Keratinocyte (primary cell): ENCODE data around the gene GALNT14. TPM values are rescaled to one million over a fixed set of nuclear protein-coding genes. Genes with fewer than 3 reads are reported as not detected.

Experiments used
- DNase-seq: peaks from one replicate; pipeline ENCODE4 v3.0.0-alpha.2; 2011; ENCODE audit warnings: low read depth, missing footprints, low spot score
- FAIRE-seq: peaks from 2 replicates; lab custom pipeline; 2011; peaks lifted over from hg19 to GRCh38; lab: Jason Lieb, UNC
- H2AFZ ChIP-seq: 2 replicates; pipeline ENCODE4 v1.6.0; 2012; ENCODE audit warnings: low read length, control low read depth, inconsistent platforms; ENCODE audit not compliant: control insufficient read depth
- H3K27ac ChIP-seq: 2 replicates; pipeline ENCODE4 v1.5.1; 2011; ENCODE audit warnings: low read length; ENCODE audit not compliant: control insufficient read depth, insufficient read depth
- H3K27me3 ChIP-seq: 3 replicates; pipeline ENCODE4 v1.6.0; 2011; ENCODE audit warnings: low read length; ENCODE audit not compliant: control insufficient read depth, insufficient read depth; ENCODE audit errors: extremely low read depth
- H3K36me3 ChIP-seq, 2 experiments: 2 replicates in 1 of 2; 3 replicates in 1 of 2; pipeline ENCODE4 v1.5.1; 2011; ENCODE audit warnings: low read length in 2 of 2, mild to moderate bottlenecking in 1 of 2; ENCODE audit not compliant: control insufficient read depth in 2 of 2, insufficient read depth in 2 of 2; ENCODE audit errors: extremely low read depth in 1 of 2
- H3K4me1 ChIP-seq: 3 replicates; pipeline ENCODE4 v1.5.1; 2011; ENCODE audit warnings: low read length; ENCODE audit not compliant: control insufficient read depth, insufficient read depth; ENCODE audit errors: extremely low read depth
- H3K4me2 ChIP-seq: 3 replicates; pipeline ENCODE4 v1.6.0; 2011; ENCODE audit warnings: low read depth, low read length; ENCODE audit not compliant: control insufficient read depth, insufficient read depth; ENCODE audit errors: extremely low read depth
- H3K4me3 ChIP-seq, 3 experiments: fragments of 200-600 bp in 1 of 3; sonication (generic) in 1 of 3; 2 replicates in 2 of 3; 3 replicates in 1 of 3; pipeline ENCODE4 v1.5.1; 2011 to 2016; ENCODE audit warnings: low read length in 3 of 3, mild to moderate bottlenecking in 3 of 3, control low read depth in 2 of 3, inconsistent platforms in 1 of 3, low read depth in 1 of 3, mixed read lengths in 1 of 3, mixed run types in 1 of 3, moderate library complexity in 1 of 3; ENCODE audit not compliant: control insufficient read depth in 2 of 3, insufficient read depth in 2 of 3; ENCODE audit errors: extremely low read depth in 1 of 3
- H3K79me2 ChIP-seq: 2 replicates; pipeline ENCODE4 v1.6.0; 2012; ENCODE audit warnings: low read length; ENCODE audit not compliant: control insufficient read depth, insufficient read depth
- H3K9ac ChIP-seq: 3 replicates; pipeline ENCODE4 v1.6.0; 2011; ENCODE audit warnings: low read length; ENCODE audit not compliant: control insufficient read depth, insufficient read depth; ENCODE audit errors: extremely low read depth
- H3K9me1 ChIP-seq: 3 replicates; pipeline ENCODE4 v1.6.0; 2011; ENCODE audit warnings: low read length; ENCODE audit not compliant: control insufficient read depth, insufficient read depth; ENCODE audit errors: extremely low read depth
- H3K9me3 ChIP-seq: 2 replicates; pipeline ENCODE4 v1.5.1; 2012; ENCODE audit warnings: low read depth, low read length; ENCODE audit not compliant: control insufficient read depth
- H4K20me1 ChIP-seq: 3 replicates; pipeline ENCODE4 v1.6.0; 2011; ENCODE audit warnings: low read length; ENCODE audit not compliant: control insufficient read depth, insufficient read depth; ENCODE audit errors: extremely low read depth
- EZH2 ChIP-seq: IDR thresholded peaks from one replicate; pipeline ENCODE4 v1.6.1; 2012; ENCODE audit warnings: inconsistent platforms, mild to moderate bottlenecking, low read length, moderate library complexity
- dilution Hi-C: fragments of 300-500 bp; cut with MboI; formaldehyde crosslinking; loops from one replicate; pipeline ENCODE4 v1.7.0; 2020; ENCODE audit warnings: low sequenced_read_pairs; ENCODE audit not compliant: extremely low pct_ligation_motif_present
- polyA plus RNA-seq, 5 experiments: library from polyadenylated mRNA; depleted of rRNA in 3 of 5; stranded (reverse) in 3 of 5; stranded (forward) in 1 of 5; unstranded in 1 of 5; fragments of >200 nt; gene quantifications; 1 replicate in 1 of 5; 2 replicates in 3 of 5; 3 replicates in 1 of 5; pipeline versions ENCODE4 v1.2.1 to v1.2.3, GENCODE V29; 2011 to 2012; ENCODE audit warnings: missing spikeins in 2 of 5, low read depth in 1 of 5, low replicate concordance in 1 of 5
- TF ChIP-seq, protein P1 (sequence below), 3 experiments: IDR thresholded peaks in 1 of 3; conservative IDR thresholded peaks in 1 of 3; optimal IDR thresholded peaks in 1 of 3; 2 replicates in 2 of 3; 3 replicates in 1 of 3; pipeline versions ENCODE3 to v1.5.1; 2011; ENCODE audit warnings: low read length in 3 of 3, mild to moderate bottlenecking in 3 of 3, moderate library complexity in 2 of 3, control low read depth in 1 of 3, inconsistent platforms in 1 of 3; ENCODE audit not compliant: insufficient read depth in 2 of 3; ENCODE audit errors: extremely low read depth in 1 of 3

The GALNT14 gene
- polyA plus RNA-seq, 1 donor (not counting 4 experiments of a cell fraction or from before 2014, with no cell fraction given), result 27.4 TPM

DNA sequence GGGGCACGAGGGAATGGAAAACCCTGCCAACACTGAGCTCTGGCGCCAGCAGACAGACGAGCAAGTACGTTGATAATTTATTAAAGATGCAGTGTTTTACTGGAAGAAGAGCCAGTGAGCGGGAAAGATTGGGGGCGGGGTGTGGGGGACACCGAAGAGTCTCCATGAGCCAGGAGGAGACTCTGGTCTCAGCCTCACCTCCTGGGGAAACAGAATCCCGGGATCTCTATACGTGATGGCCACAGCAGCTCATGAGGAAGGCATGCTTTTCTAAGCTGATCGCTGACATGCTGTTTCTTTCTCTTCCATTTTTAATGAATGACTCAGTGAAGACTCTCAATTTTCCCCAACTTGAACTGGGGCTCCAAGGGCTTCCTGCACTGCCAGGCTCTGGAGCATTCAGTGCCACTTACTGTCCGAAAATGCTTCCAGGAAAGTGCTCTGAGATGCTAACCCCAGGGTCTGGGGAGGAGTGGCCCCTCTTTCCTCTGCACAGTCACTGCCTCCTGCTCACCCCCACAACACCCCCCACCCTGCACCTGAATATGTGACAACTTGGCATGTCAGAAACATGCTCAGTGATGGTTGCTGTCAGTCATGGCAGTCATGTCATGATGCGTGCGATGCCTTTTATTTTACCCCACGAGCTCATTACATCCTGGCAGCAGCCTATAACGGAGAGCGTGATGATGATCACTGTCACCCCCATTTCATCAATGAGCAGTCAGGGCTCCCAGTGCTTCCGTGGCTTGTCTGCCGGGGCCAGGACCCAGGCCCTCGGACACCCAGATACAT lies 166.8 kb downstream of the GALNT14 start:
- H3K9ac ChIP-seq, result no peak overlapping the region

DNA sequence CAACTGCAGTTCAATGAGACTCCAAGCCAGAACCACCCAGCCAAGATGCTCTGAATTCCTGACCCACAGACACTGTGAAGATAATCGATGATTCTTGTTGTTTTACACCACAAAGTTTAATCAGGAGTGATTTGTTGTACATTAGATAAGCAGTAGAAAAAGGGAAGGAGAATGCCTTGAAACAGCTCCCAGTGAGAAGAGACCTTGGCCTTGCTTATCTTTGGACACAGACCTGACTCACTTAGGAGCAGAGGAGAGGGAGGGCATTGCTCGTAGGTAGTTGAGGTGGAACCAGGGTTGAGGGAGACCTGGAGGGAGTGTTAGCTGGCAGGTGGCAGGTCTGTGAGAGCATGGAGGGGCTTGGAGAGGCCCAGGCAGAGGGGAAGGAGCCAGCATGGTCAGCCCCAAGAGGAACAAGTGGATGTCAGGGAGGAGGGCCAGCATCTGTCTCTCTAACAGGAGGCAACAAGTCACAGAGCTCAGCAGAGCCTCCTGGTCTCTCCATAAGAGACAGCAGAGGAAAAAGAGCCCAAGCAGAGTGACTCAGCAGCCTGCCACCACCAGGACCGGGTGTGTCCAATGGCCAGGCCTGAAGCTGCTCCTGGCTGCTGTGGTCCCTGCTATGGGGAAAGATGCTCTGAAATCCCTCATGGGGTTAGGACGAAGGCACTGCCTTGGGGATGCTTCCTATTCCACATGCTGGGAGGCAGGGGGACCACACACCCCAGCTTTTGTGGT lies 169.4 kb downstream of the GALNT14 start:
- Histone ChIP-seq H2AFZ (no peak overlapping the region), H3K4me1 (no peaks in the 10 kb centered on the region), H3K27me3 (no peaks in the 10 kb centered on the region), H3K36me3 (peaks cover 0 to 2% of the 10 kb centered on the region in 2 experiments), H4K20me1 (no peaks in the 10 kb centered on the region), H3K9me3 (no peaks in the 10 kb centered on the region), H3K79me2 (no peaks in the 10 kb centered on the region), H3K27ac (no peak overlapping the region), H3K9ac (no peak overlapping the region), H3K9me1 (no peaks in the 10 kb centered on the region), H3K4me2 (no peak overlapping the region), H3K4me3 (no peak overlapping the region)
- dilution Hi-C loops, result no loop called here
- DNase-seq (no peak), FAIRE-seq (no peak)
- TF ChIP-seq, protein P1, sequence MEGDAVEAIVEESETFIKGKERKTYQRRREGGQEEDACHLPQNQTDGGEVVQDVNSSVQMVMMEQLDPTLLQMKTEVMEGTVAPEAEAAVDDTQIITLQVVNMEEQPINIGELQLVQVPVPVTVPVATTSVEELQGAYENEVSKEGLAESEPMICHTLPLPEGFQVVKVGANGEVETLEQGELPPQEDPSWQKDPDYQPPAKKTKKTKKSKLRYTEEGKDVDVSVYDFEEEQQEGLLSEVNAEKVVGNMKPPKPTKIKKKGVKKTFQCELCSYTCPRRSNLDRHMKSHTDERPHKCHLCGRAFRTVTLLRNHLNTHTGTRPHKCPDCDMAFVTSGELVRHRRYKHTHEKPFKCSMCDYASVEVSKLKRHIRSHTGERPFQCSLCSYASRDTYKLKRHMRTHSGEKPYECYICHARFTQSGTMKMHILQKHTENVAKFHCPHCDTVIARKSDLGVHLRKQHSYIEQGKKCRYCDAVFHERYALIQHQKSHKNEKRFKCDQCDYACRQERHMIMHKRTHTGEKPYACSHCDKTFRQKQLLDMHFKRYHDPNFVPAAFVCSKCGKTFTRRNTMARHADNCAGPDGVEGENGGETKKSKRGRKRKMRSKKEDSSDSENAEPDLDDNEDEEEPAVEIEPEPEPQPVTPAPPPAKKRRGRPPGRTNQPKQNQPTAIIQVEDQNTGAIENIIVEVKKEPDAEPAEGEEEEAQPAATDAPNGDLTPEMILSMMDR (optimal IDR thresholded peaks at IDR 0.05 in 1 of 3, IDR thresholded peaks at IDR 0.05 in 1 of 3, conservative IDR thresholded peaks at IDR 0.05 in 1 of 3; ENCODE audit: extremely low read depth in 1 of 3, insufficient read depth in 2 of 3, low read length in 3 of 3), result no peak
- TF ChIP-seq EZH2, result no peak

More for the DNA sequence above, 166.8 kb downstream of the GALNT14 start:
- FAIRE-seq (no peak), DNase-seq (no peak)
- Histone ChIP-seq H4K20me1 (no peaks in the 10 kb centered on the region), H3K4me3 (no peak overlapping the region), H3K36me3 (peaks cover 0 to 2% of the 10 kb centered on the region in 2 experiments), H3K9me3 (no peaks in the 10 kb centered on the region), H3K4me1 (no peaks in the 10 kb centered on the region), H2AFZ (no peak overlapping the region), H3K27ac (no peak overlapping the region), H3K9me1 (no peaks in the 10 kb centered on the region), H3K27me3 (no peaks in the 10 kb centered on the region), H3K4me2 (no peak overlapping the region), H3K79me2 (no peaks in the 10 kb centered on the region)
- dilution Hi-C loops, result no loop called here
- TF ChIP-seq, protein P1 (optimal IDR thresholded peaks at IDR 0.05 in 1 of 3, IDR thresholded peaks at IDR 0.05 in 1 of 3, conservative IDR thresholded peaks at IDR 0.05 in 1 of 3; ENCODE audit: extremely low read depth in 1 of 3, insufficient read depth in 2 of 3, low read length in 3 of 3), result no peak
- TF ChIP-seq EZH2, result no peak
